CD8-positive, alpha-beta memory T cell (primary cell): ENCODE results near the gene HMCN1. TPM values are rescaled to one million over a fixed set of nuclear protein-coding genes. Genes with fewer than 3 reads are reported as not detected.

Experiments used
- CTCF ChIA-PET: fragments of 350-600 bp; sonication (Branson Sonifier 250); formaldehyde crosslinking; loops from one replicate; lab custom pipeline; 2021; ENCODE audit warnings: antibody characterized with exemption; lab: Charles Lee
- POLR2A ChIA-PET: fragments of 350-600 bp; sonication (Branson Sonifier 250); formaldehyde crosslinking; loops from one replicate; lab custom pipeline; 2021; ENCODE audit warnings: antibody characterized with exemption; lab: Charles Lee
- DNase-seq, 5 donors: peaks; one replicate each; pipeline versions ENCODE4 v3.0.0 to v3.0.0-alpha.2; 2020 to 2022; ENCODE audit warnings: mixed read lengths in 1 of 5
- H3K27ac ChIP-seq: one replicate; pipeline ENCODE4 v1.7.0; 2013; ENCODE audit warnings: low read depth, mild to moderate bottlenecking, low read length, moderate library complexity
- H3K27me3 ChIP-seq: 2 replicates; pipeline ENCODE4 v1.7.0; 2013; ENCODE audit warnings: low read length, mild to moderate bottlenecking; ENCODE audit not compliant: insufficient read depth, poor library complexity, severe bottlenecking
- H3K36me3 ChIP-seq: 2 replicates; pipeline ENCODE4 v1.7.0; 2013; ENCODE audit warnings: mild to moderate bottlenecking, low read length, moderate library complexity; ENCODE audit not compliant: insufficient read depth
- H3K4me1 ChIP-seq: 2 replicates; pipeline ENCODE4 v1.7.0; 2013; ENCODE audit warnings: mild to moderate bottlenecking, low read length, moderate library complexity; ENCODE audit not compliant: insufficient read depth
- H3K4me3 ChIP-seq: 2 replicates; pipeline ENCODE4 v1.7.0; 2013; ENCODE audit warnings: mild to moderate bottlenecking, low read length
- H3K9me3 ChIP-seq: 2 replicates; pipeline ENCODE4 v1.7.0; 2013; ENCODE audit warnings: mild to moderate bottlenecking, low read length
- H3K27ac Mint-ChIP-seq, 8 donors: one replicate each; pipeline ENCODE4 v1.8.0; 2020 to 2021; ENCODE audit warnings: mixed read lengths in 8 of 8, mild to moderate bottlenecking in 6 of 8, inconsistent platforms in 3 of 8, moderate library complexity in 3 of 8
- H3K27me3 Mint-ChIP-seq, 2 donors: one replicate each; pipeline ENCODE4 v1.8.0; 2020 to 2021; ENCODE audit warnings: mixed read lengths in 2 of 2, mild to moderate bottlenecking in 1 of 2, moderate library complexity in 1 of 2
- H3K36me3 Mint-ChIP-seq, 3 donors: one replicate each; pipeline ENCODE4 v1.8.0; 2020 to 2021; ENCODE audit warnings: mixed read lengths in 3 of 3, inconsistent platforms in 1 of 3, mild to moderate bottlenecking in 1 of 3
- H3K4me1 Mint-ChIP-seq, 3 donors: one replicate each; pipeline ENCODE4 v1.8.0; 2020 to 2021; ENCODE audit warnings: mixed read lengths in 3 of 3, inconsistent platforms in 1 of 3, mild to moderate bottlenecking in 1 of 3
- H3K4me3 Mint-ChIP-seq, 7 donors: one replicate each; pipeline ENCODE4 v1.8.0; 2020 to 2021; ENCODE audit warnings: mixed read lengths in 7 of 7, mild to moderate bottlenecking in 6 of 7, moderate library complexity in 4 of 7, inconsistent platforms in 2 of 7
- H3K9me3 Mint-ChIP-seq, 5 donors: one replicate each; pipeline ENCODE4 v1.8.0; 2020 to 2022; ENCODE audit warnings: mixed read lengths in 5 of 5, mild to moderate bottlenecking in 3 of 5, moderate library complexity in 2 of 5, inconsistent platforms in 1 of 5
- polyA plus RNA-seq: library from polyadenylated mRNA; unstranded; fragments of 300-500 nt; fragmentation: Illumina TruSeq; gene quantifications from one replicate; pipeline ENCODE4 v1.2.3, GENCODE V29; 2021
- total RNA-seq, 2 experiments: library from RNA; stranded (reverse); gene quantifications; one replicate each; pipeline ENCODE4 v1.2.3, GENCODE V29; 2021

Gene HMCN1
- total and polyA plus RNA-seq, 3 experiments from 2014 or later, result 0.02 to 0.04 TPM; not detected in 1

DNA sequence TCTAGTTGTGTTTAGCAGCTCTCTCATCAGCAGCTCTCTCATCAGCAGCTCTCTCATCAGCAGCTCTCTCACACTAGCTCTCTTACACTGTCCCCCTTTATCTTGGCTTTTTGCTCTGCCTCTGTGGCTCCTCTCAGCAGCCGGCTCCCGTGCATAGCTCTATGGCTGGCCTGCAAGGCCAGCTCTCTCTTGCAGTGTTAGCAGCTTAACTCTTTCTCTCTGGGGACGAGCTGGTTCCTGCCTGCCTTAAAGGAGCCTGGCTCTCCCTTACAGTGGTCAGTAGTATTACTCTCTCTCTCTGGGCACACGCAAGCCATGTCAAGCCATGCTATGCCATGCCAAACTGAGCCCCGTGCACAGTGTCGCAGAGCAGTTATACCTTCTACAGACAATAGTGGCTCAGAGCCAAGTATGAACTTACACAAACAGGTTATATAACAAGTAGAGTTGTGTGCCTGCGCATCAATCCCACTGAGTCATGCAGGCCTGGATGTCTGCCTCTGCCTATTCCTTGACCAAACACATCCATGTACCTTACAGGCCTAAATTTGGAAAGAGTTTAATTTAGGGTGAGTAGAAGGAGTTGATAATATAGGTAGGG, 345.0 kb downstream of the HMCN1 start:
- Mint-ChIP-seq H3K36me3 (no peaks in the 10 kb centered on the region), H3K4me1 (peaks cover 0 to 4% (median 3%) of the 10 kb centered on the region in 3 donors), H3K27me3 (no peaks in the 10 kb centered on the region), H3K27ac (peak overlapping the region in 1 of 8 donors; percentile 35), H3K9me3 (peaks cover 0 to 5% (median 0%) of the 10 kb centered on the region in 5 donors), H3K4me3 (no peak overlapping the region)
- Histone ChIP-seq H3K36me3 (no peaks in the 10 kb centered on the region), H3K9me3 (no peaks in the 10 kb centered on the region), H3K4me1 (no peaks in the 10 kb centered on the region), H3K4me3 (no peak overlapping the region), H3K27ac (no peak overlapping the region), H3K27me3 (no peaks in the 10 kb centered on the region)
- ChIA-PET POLR2A (no interaction called here), CTCF (no interaction called here)
- DNase-seq, result no peak

DNA sequence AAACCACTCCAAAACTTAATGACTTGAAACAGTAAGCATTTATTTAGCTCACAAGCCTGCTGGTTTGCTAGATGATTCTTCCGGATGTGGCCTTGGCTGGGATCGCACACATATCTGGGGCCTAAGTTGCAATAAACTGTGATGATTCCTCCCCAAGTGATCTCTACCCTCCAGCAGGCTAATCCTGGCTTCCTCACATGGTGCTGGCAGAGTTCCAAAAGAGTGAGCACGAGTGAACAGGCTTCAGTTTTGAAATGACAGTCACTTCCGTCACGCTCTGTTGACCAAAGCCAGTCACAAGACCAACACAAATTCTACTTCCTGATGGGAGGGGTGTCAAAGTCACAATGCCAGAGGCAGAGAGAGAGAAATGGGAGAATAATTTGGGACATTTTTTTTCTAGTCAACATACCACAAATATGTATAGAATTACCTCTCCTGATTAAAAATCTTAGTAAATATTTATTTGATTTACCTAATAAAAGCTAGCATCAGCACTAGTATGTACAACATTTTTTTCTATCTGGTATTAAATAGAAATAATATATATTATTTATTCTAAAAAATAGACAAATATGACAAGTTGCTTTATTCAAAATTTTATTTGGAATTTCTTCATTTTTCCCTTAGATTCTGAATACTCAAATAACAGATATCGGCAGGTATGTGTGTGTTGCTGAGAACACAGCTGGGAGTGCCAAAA, 348.2 kb downstream of the HMCN1 start:
- Histone ChIP-seq H3K9me3 (no peaks in the 10 kb centered on the region), H3K4me1 (no peaks in the 10 kb centered on the region), H3K36me3 (no peaks in the 10 kb centered on the region), H3K27ac (peak overlapping the region; percentile 32), H3K27me3 (no peaks in the 10 kb centered on the region), H3K4me3 (no peak overlapping the region)
- H3K9me3 Mint-ChIP-seq, result peaks cover 0 to 5% (median 0%) of the 10 kb centered on the region in 5 donors
- no peak for DNase-seq
- CTCF ChIA-PET, result no interaction called here
- peaks cover 0 to 4% (median 3%) of the 10 kb centered on the region in 3 donors for H3K4me1 Mint-ChIP-seq
- H3K27ac Mint-ChIP-seq, result no peak overlapping the region
- peaks cover 0 to 3% of the 10 kb centered on the region in 2 donors for H3K27me3 Mint-ChIP-seq
- H3K36me3 Mint-ChIP-seq, result no peaks in the 10 kb centered on the region
- POLR2A ChIA-PET, result no interaction called here
- H3K4me3 Mint-ChIP-seq, result peak overlapping the region in 1 of 7 donors; percentile 33

- no peak overlapping the region for H3K4me3 ChIP-seq
- H3K9me3 Mint-ChIP-seq, result peaks cover 0 to 3% (median 0%) of the 10 kb centered on the region in 5 donors
- H3K36me3 ChIP-seq, result no peaks in the 10 kb centered on the region
- H3K9me3 ChIP-seq, result no peaks in the 10 kb centered on the region
- no peaks in the 10 kb centered on the region for H3K36me3 Mint-ChIP-seq
- H3K4me3 Mint-ChIP-seq, result no peak overlapping the region
- DNase-seq, result no peak
- H3K4me1 ChIP-seq, result no peaks in the 10 kb centered on the region
- ChIA-PET CTCF (no interaction called here), POLR2A (no interaction called here)
- no peak overlapping the region for H3K27ac ChIP-seq
- peaks cover 0 to 4% (median 3%) of the 10 kb centered on the region in 3 donors for H3K4me1 Mint-ChIP-seq
- H3K27ac Mint-ChIP-seq, result no peak overlapping the region
- peaks cover 0 to 3% of the 10 kb centered on the region in 2 donors for H3K27me3 Mint-ChIP-seq
- H3K27me3 ChIP-seq, result no peaks in the 10 kb centered on the region
Measured at GRCh38 chr1:186086583-186086982, 352.4 kb downstream of the HMCN1 start.

- CTCF ChIA-PET, result no interaction called here
- Histone ChIP-seq H3K9me3 (no peaks in the 10 kb centered on the region), H3K4me3 (no peak overlapping the region), H3K27ac (no peak overlapping the region), H3K27me3 (no peaks in the 10 kb centered on the region), H3K36me3 (no peaks in the 10 kb centered on the region), H3K4me1 (no peaks in the 10 kb centered on the region)
- Mint-ChIP-seq H3K4me1 (no peaks in the 10 kb centered on the region), H3K36me3 (no peaks in the 10 kb centered on the region), H3K27ac (no peak overlapping the region), H3K4me3 (no peak overlapping the region), H3K27me3 (peaks cover 0 to 3% of the 10 kb centered on the region in 2 donors), H3K9me3 (no peaks in the 10 kb centered on the region)
- POLR2A ChIA-PET, result no interaction called here
- DNase-seq, result no peak
Measured at GRCh38 chr1:186089940-186090339, 355.7 kb downstream of the HMCN1 start.

DNA sequence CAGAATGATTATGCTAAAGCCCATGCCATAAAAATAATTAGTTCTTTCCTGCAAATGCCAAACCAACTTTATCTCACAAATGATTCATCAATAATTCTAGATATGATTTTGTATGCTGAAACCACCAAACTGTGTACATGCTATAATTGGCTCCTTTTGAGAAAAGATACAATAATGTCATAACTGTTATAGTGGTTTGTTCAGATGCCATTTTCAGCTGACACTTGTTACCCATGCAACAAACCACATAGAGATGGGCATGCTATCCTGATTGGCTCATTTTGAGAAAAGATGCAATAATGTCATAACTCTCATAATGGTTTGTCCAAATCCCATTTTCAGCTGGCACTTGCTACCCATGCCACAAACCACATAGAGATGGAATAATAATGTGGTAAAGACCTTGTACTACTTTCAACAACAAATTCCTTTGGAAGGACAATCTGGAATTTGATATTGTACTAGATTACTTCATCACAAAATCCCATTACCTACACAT, 357.1 kb downstream of the HMCN1 start:
- Histone ChIP-seq H3K4me3 (no peak overlapping the region), H3K4me1 (no peaks in the 10 kb centered on the region), H3K36me3 (no peaks in the 10 kb centered on the region), H3K9me3 (no peaks in the 10 kb centered on the region), H3K27me3 (no peaks in the 10 kb centered on the region), H3K27ac (no peak overlapping the region)
- POLR2A ChIA-PET, result no interaction called here
- Mint-ChIP-seq H3K27ac (no peak overlapping the region), H3K4me1 (no peaks in the 10 kb centered on the region), H3K36me3 (no peaks in the 10 kb centered on the region), H3K9me3 (no peaks in the 10 kb centered on the region), H3K27me3 (no peaks in the 10 kb centered on the region), H3K4me3 (no peak overlapping the region)
- no peak for DNase-seq
- CTCF ChIA-PET, result no interaction called here

- ChIA-PET POLR2A (no interaction called here), CTCF (no interaction called here)
- Histone ChIP-seq H3K27me3 (no peaks in the 10 kb centered on the region), H3K36me3 (no peaks in the 10 kb centered on the region), H3K4me3 (no peak overlapping the region), H3K9me3 (no peaks in the 10 kb centered on the region), H3K4me1 (no peaks in the 10 kb centered on the region), H3K27ac (no peak overlapping the region)
- DNase-seq, result no peak
- Mint-ChIP-seq H3K4me3 (no peak overlapping the region), H3K27me3 (peaks cover 0 to 2% of the 10 kb centered on the region in 2 donors), H3K9me3 (no peaks in the 10 kb centered on the region), H3K36me3 (no peaks in the 10 kb centered on the region), H3K4me1 (no peaks in the 10 kb centered on the region), H3K27ac (no peak overlapping the region)
Measured at GRCh38 chr1:186093437-186093836, 359.2 kb downstream of the HMCN1 start.

DNA sequence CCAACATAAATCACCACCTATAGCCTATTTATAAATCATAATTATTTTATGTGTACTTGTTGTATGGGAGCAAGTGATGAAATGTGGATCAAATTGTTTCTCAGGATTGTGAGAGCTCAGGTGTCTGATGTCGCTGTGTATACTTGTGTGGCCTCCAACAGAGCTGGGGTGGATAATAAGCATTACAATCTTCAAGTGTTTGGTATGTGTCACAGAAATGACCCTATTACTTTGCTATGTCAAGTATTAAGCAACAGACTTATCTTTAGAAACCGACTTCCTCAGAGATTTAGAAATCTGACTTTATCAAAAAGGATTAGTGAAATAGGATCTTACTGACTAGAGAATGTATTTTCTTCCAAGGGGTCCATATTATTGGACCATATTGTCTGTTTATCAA, 360.0 kb downstream of the HMCN1 start:
- Histone ChIP-seq H3K27me3 (no peaks in the 10 kb centered on the region), H3K36me3 (no peaks in the 10 kb centered on the region), H3K4me3 (no peak overlapping the region), H3K27ac (no peak overlapping the region), H3K4me1 (no peaks in the 10 kb centered on the region), H3K9me3 (no peaks in the 10 kb centered on the region)
- no peaks in the 10 kb centered on the region for H3K4me1 Mint-ChIP-seq
- POLR2A ChIA-PET, result no interaction called here
- CTCF ChIA-PET, result no interaction called here
- H3K36me3 Mint-ChIP-seq, result no peaks in the 10 kb centered on the region
- DNase-seq, result no peak
- H3K27me3 Mint-ChIP-seq, result peaks cover 0 to 2% of the 10 kb centered on the region in 2 donors
- no peaks in the 10 kb centered on the region for H3K9me3 Mint-ChIP-seq
- H3K4me3 Mint-ChIP-seq, result no peak overlapping the region
- no peak overlapping the region for H3K27ac Mint-ChIP-seq

DNA sequence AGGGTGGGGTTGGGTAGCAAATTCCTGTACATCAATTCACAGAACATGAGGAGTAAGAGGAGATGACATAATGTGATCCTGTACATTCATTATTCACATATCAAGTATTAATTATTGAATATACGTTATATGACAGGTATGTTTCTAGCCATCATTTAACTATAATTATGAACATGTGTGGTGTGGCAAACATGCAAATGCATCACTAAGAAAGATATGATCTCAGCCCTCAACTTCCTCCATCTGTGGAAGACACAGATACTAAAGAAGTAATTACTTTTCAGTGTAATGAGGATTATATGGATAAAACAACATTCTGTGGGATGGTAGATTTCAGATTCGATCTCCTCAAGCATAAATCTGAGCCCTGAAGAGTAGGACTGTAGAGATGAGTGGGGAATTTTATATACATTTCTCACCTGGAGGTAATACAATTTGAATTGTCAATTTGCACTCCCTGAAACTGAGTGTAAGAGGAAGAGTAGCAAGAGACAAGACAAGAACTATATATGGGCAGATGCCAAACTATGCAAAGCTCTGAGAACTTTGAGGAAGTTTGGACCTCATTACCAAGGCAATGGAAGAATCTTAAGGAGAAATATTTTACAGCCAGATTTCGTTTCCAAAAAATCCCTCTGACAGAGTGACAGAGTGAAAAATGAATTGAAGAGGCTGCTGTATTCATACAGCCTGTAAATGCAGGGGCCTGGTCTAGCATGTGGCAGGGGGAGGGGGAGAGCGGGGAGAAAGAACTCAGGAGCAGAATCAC, 365.3 kb downstream of the HMCN1 start:
- no peaks in the 10 kb centered on the region for H3K27me3 ChIP-seq
- DNase-seq, result no peak
- no peaks in the 10 kb centered on the region for H3K9me3 ChIP-seq
- POLR2A ChIA-PET, result no interaction called here
- CTCF ChIA-PET, result no interaction called here
- no peak overlapping the region for H3K4me3 ChIP-seq
- H3K27ac Mint-ChIP-seq, result no peak overlapping the region
- H3K27ac ChIP-seq, result no peak overlapping the region
- no peaks in the 10 kb centered on the region for H3K4me1 Mint-ChIP-seq
- no peaks in the 10 kb centered on the region for H3K9me3 Mint-ChIP-seq
- H3K4me1 ChIP-seq, result no peaks in the 10 kb centered on the region
- no peak overlapping the region for H3K4me3 Mint-ChIP-seq
- H3K36me3 ChIP-seq, result no peaks in the 10 kb centered on the region
- peaks cover 0 to 3% of the 10 kb centered on the region in 2 donors for H3K27me3 Mint-ChIP-seq
- no peaks in the 10 kb centered on the region for H3K36me3 Mint-ChIP-seq
